ENCODE measurements around the gene TNNI3K.

Gene TNNI3K

GRCh38 chr1:74402873-74403272 is 167.7 kb downstream of the TNNI3K start:
- Mint-ChIP-seq H3K36me3 (no peaks in the 10 kb centered on the region), H3K4me1 (no peaks in the 10 kb centered on the region), H3K9me3 (no peaks in the 10 kb centered on the region), H3K4me3 (no peak overlapping the region), H3K27ac (no peak overlapping the region), H3K27me3 (no peaks in the 10 kb centered on the region)

GRCh38 chr1:74403606-74404005 is 168.4 kb downstream of the TNNI3K start:
- H3K27ac Mint-ChIP-seq = no peak overlapping the region
- H3K9me3 Mint-ChIP-seq = no peaks in the 10 kb centered on the region
- no peaks in the 10 kb centered on the region for H3K27me3 Mint-ChIP-seq
- H3K4me1 Mint-ChIP-seq = no peaks in the 10 kb centered on the region
- no peak overlapping the region for H3K4me3 Mint-ChIP-seq
- H3K36me3 Mint-ChIP-seq = no peaks in the 10 kb centered on the region

- Mint-ChIP-seq H3K36me3 (no peaks in the 10 kb centered on the region), H3K9me3 (no peaks in the 10 kb centered on the region), H3K4me3 (no peak overlapping the region), H3K27me3 (no peaks in the 10 kb centered on the region), H3K4me1 (no peaks in the 10 kb centered on the region), H3K27ac (no peak overlapping the region)
These were observed 171.6 kb downstream of the TNNI3K start for GRCh38 chr1:74406759-74407158.

GRCh38 chr1:74407902-74408301 is 172.7 kb downstream of the TNNI3K start:
- Mint-ChIP-seq H3K4me3 (no peak overlapping the region), H3K27ac (no peak overlapping the region), H3K4me1 (no peaks in the 10 kb centered on the region), H3K36me3 (no peaks in the 10 kb centered on the region), H3K9me3 (no peaks in the 10 kb centered on the region), H3K27me3 (no peaks in the 10 kb centered on the region)

- H3K9me3 Mint-ChIP-seq = no peaks in the 10 kb centered on the region
- no peak overlapping the region for H3K4me3 Mint-ChIP-seq
- H3K4me1 Mint-ChIP-seq = no peaks in the 10 kb centered on the region
- no peak overlapping the region for H3K27ac Mint-ChIP-seq
- H3K36me3 Mint-ChIP-seq = no peaks in the 10 kb centered on the region
- no peaks in the 10 kb centered on the region for H3K27me3 Mint-ChIP-seq
These were observed 177.1 kb downstream of the TNNI3K start for GRCh38 chr1:74412244-74412643.

- H3K9me3 Mint-ChIP-seq = no peaks in the 10 kb centered on the region
- no peak overlapping the region for H3K4me3 Mint-ChIP-seq
- H3K36me3 Mint-ChIP-seq = no peaks in the 10 kb centered on the region
- H3K27ac Mint-ChIP-seq = no peak overlapping the region
- no peaks in the 10 kb centered on the region for H3K4me1 Mint-ChIP-seq
- no peaks in the 10 kb centered on the region for H3K27me3 Mint-ChIP-seq
These were observed 180.7 kb downstream of the TNNI3K start for GRCh38 chr1:74415935-74416334.

GRCh38 chr1:74419611-74420010 is 184.4 kb downstream of the TNNI3K start:
- peaks cover 6% of the 10 kb centered on the region for H3K9me3 Mint-ChIP-seq
- H3K36me3 Mint-ChIP-seq = no peaks in the 10 kb centered on the region
- peaks cover 1% of the 10 kb centered on the region for H3K27me3 Mint-ChIP-seq
- no peak overlapping the region for H3K4me3 Mint-ChIP-seq
- H3K27ac Mint-ChIP-seq = no peak overlapping the region
- H3K4me1 Mint-ChIP-seq = no peaks in the 10 kb centered on the region

GRCh38 chr1:74420467-74420866 is 185.3 kb downstream of the TNNI3K start:
- Mint-ChIP-seq H3K4me3 (no peak overlapping the region), H3K36me3 (no peaks in the 10 kb centered on the region), H3K4me1 (no peaks in the 10 kb centered on the region), H3K27ac (no peak overlapping the region), H3K27me3 (peaks cover 1% of the 10 kb centered on the region), H3K9me3 (peaks cover 6% of the 10 kb centered on the region)

- Mint-ChIP-seq H3K4me1 (no peaks in the 10 kb centered on the region), H3K9me3 (peaks cover 6% of the 10 kb centered on the region), H3K36me3 (no peaks in the 10 kb centered on the region), H3K27me3 (peaks cover 1% of the 10 kb centered on the region), H3K4me3 (no peak overlapping the region), H3K27ac (no peak overlapping the region)
These were observed 187.5 kb downstream of the TNNI3K start for GRCh38 chr1:74422421-74423292.

GRCh38 chr1:74423471-74423870 is 188.3 kb downstream of the TNNI3K start:
- Mint-ChIP-seq H3K4me3 (no peak overlapping the region), H3K4me1 (no peaks in the 10 kb centered on the region), H3K27ac (no peak overlapping the region), H3K27me3 (peaks cover 1% of the 10 kb centered on the region), H3K36me3 (no peaks in the 10 kb centered on the region), H3K9me3 (peaks cover 6% of the 10 kb centered on the region)

GRCh38 chr1:74425676-74426075 is 190.5 kb downstream of the TNNI3K start:
- no peaks in the 10 kb centered on the region for H3K36me3 Mint-ChIP-seq
- H3K4me1 Mint-ChIP-seq = no peaks in the 10 kb centered on the region
- no peak overlapping the region for H3K27ac Mint-ChIP-seq
- H3K27me3 Mint-ChIP-seq = peaks cover 1% of the 10 kb centered on the region
- H3K4me3 Mint-ChIP-seq = no peak overlapping the region
- peaks cover 6% of the 10 kb centered on the region for H3K9me3 Mint-ChIP-seq

- Mint-ChIP-seq H3K4me1 (no peaks in the 10 kb centered on the region), H3K9me3 (peaks cover 6% of the 10 kb centered on the region), H3K4me3 (no peak overlapping the region), H3K36me3 (no peaks in the 10 kb centered on the region), H3K27ac (no peak overlapping the region), H3K27me3 (peaks cover 1% of the 10 kb centered on the region)
These were observed 191.2 kb downstream of the TNNI3K start for GRCh38 chr1:74426208-74426937.

- Mint-ChIP-seq H3K27me3 (peaks cover 1% of the 10 kb centered on the region), H3K4me3 (no peak overlapping the region), H3K36me3 (no peaks in the 10 kb centered on the region)
These were observed 192.5 kb downstream of the TNNI3K start for GRCh38 chr1:74427681-74428080.

GRCh38 chr1:74429580-74429979 is 194.4 kb downstream of the TNNI3K start:
- Mint-ChIP-seq H3K27me3 (no peaks in the 10 kb centered on the region), H3K36me3 (no peaks in the 10 kb centered on the region), H3K4me3 (no peak overlapping the region), H3K27ac (no peak overlapping the region), H3K4me1 (no peaks in the 10 kb centered on the region), H3K9me3 (no peaks in the 10 kb centered on the region)

More at GRCh38 chr1:74427681-74428080, 192.5 kb downstream of the TNNI3K start:
- Mint-ChIP-seq H3K27ac (no peak overlapping the region), H3K9me3 (peaks cover 6% of the 10 kb centered on the region), H3K4me1 (no peaks in the 10 kb centered on the region)

- Mint-ChIP-seq H3K4me1 (no peaks in the 10 kb centered on the region), H3K36me3 (no peaks in the 10 kb centered on the region), H3K27me3 (no peaks in the 10 kb centered on the region), H3K9me3 (no peaks in the 10 kb centered on the region), H3K27ac (no peak overlapping the region), H3K4me3 (no peak overlapping the region)
These were observed 195.3 kb downstream of the TNNI3K start for GRCh38 chr1:74430342-74430934.

- Mint-ChIP-seq H3K4me3 (no peak overlapping the region), H3K4me1 (no peaks in the 10 kb centered on the region), H3K27me3 (no peaks in the 10 kb centered on the region), H3K27ac (no peak overlapping the region), H3K36me3 (no peaks in the 10 kb centered on the region), H3K9me3 (no peaks in the 10 kb centered on the region)
These were observed 196.3 kb downstream of the TNNI3K start for GRCh38 chr1:74431531-74431930.
